Astrocyte (in vitro differentiated cells and primary cell): ENCODE measurements around the gene SND1.

Experiments used
- CTCF ChIP-seq: IDR thresholded peaks from 2 replicates; pipeline ENCODE4 v1.5.1; 2011; ENCODE audit warnings: low read depth, mild to moderate bottlenecking, inconsistent platforms, low read length, moderate library complexity; ENCODE audit not compliant: insufficient read depth
- EZH2 ChIP-seq: IDR thresholded peaks from 2 replicates; pipeline ENCODE4 v1.6.1; 2012; ENCODE audit warnings: mild to moderate bottlenecking, low read length, inconsistent platforms; ENCODE audit not compliant: insufficient read depth

DNA sequence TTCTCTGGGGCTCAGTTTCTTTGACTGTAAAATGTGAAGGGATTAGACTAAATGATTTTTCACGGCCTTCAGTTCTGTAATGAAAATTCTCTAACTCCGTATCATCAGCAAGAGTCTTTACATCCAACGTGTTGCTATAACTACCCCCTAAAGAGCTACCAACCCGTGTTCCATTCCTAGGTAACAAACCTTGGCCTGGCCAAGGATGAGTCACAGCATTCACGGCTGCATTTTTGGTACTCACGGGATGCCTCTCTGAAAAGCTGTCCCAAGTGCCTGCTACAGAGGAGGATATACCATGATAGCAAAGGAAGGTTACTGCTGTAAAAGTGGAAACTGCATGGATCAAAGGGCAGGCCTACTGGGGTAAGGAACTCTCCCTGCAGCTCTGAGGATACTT is 373.4 kb downstream of the SND1 start:
- TF ChIP-seq CTCF (no peak), EZH2 (no peak)
